Superior temporal gyrus (tissue), 1 donor: ENCODE data around the gene SNRNP25.
"Not testable (repeated sequence)": the region's sequence is repeated elsewhere in the genome, so short reads cannot be mapped to it uniquely, and the experiment has no call there.

Experiments used
- DNase-seq: peaks from one replicate; pipeline ENCODE4 v3.0.0-alpha.2; 2016; ENCODE audit errors: extremely low spot score

Gene SNRNP25

DNA sequence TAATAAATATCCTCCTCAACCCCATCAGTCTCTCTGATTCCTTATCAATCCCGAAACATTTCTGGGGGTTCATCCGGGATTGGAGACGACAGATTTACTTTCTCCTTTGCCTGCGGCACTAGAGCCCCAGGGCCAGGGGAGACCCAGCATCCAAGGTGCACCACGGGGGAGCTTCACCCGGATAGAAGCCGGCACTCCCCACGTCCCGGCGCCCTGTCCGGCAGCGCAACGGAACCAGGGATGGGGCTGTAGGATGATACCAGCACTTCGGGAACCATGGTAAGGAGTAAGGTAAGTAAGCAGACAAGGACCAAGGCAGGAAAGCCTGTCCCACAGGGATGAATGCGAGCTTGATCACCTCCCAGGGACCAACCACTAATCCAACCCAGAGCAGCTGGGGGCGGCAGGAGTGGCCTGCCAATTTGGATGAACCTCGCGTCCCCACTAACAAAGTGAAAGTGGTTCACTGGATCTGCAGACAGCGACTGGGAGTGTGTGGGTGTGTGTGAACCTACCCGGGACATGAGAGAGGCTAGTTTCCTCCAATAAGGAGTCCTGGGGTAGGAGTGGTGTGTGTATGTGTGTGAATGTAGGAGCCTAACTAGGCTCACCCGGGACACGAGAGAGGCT is 12.1 kb upstream of the SNRNP25 start:
- DNase-seq: no peak

DNA sequence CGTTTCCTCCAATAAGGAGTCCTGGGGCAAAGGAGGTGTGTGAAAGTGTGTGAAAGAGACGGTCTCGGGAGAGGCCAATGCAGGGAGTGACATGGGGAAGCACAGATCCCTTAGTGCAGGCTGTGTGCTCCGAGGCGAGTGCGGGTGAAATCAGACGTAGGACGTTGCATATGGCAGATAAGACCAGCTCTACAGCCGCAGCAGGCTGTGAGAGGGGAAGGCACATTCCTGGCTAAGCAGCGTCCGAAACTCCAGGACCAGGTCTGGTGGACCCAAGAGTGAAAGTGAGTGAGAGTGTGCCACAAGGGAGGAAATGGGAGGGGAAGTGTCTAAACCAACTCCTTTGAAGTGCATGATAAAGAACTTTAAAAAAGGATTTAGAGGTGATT is 11.6 kb upstream of the SNRNP25 start:
- no peak for DNase-seq

DNA sequence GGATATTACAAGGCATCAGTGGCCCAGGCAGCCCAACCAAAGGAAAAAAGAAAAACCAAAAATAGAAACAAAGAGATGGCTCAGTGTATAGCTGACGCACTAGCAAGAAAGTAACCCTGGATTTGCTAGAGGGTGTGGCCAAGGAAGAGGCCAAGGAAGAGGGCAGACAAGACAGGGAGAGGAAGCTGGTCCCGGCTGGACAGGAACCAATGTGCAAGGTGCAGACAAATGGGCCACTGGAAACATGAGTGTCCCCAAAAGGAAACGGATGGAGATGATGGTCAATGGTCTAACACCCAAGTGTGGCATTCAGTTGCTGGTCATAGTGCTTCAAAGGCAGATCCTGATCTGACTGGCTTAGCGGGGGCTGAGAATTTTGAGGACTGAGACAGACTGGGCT is 10.9 kb upstream of the SNRNP25 start:
- DNase-seq: no peak

DNA sequence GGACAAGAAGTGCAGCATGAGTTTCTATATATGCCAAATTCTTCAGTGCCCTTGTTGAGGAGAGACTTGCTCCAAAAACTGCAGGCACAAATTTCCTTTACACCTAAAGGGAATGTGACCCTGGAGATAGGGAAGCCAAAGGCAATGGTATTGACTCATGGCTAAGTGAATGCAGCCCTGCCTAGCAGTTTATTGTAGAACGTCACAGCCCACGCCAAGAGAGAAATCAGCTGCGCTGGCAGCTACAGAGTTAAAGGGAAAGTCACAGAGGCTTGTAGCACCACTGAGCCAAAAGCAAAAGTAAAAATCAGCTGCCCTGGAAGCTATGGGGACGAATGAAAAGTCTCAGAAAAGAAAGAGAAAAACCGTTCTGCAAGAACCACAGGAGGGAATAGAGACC is 10.3 kb upstream of the SNRNP25 start:
- no peak for DNase-seq

- DNase-seq: no peak
Measured at GRCh38 chr16:44655-45054, 9.0 kb upstream of the SNRNP25 start.

- DNase-seq: no peak
Measured at GRCh38 chr16:45454-45853, 8.2 kb upstream of the SNRNP25 start.

GRCh38 chr16:46510-46909 is 7.1 kb upstream of the SNRNP25 start:
- DNase-seq: not testable (repeated sequence)

DNA sequence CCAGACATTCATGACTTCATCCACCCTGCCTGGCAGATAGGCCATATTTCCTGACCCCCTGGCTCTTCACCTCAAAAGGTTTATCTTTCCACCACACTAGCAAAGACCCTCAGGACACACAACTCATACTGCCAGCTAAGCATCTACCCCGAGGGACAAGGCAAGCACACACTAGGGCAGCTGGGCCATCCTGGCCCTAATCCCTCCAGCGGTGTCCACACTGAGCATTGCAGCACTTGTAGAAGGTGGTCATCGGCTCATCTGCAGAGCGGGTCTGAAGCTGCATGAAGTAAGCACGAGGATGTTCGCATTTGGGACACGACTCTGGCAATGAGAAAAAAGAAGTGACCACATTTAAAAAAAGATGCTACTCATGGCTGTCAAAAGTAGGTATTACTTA is 6.4 kb upstream of the SNRNP25 start:
- no peak for DNase-seq

- DNase-seq: no peak
Measured at GRCh38 chr16:50769-51591, 2.6 kb upstream of the SNRNP25 start.

GRCh38 chr16:54237-54581 is 581 bp downstream of the SNRNP25 start:
- no peak for DNase-seq

GRCh38 chr16:55571-56136 is 2.0 kb downstream of the SNRNP25 start:
- no peak for DNase-seq

GRCh38 chr16:56231-56927 is 2.8 kb downstream of the SNRNP25 start:
- DNase-seq: no peak

- no peak for DNase-seq
Measured at GRCh38 chr16:57711-58110, 4.1 kb downstream of the SNRNP25 start.

DNA sequence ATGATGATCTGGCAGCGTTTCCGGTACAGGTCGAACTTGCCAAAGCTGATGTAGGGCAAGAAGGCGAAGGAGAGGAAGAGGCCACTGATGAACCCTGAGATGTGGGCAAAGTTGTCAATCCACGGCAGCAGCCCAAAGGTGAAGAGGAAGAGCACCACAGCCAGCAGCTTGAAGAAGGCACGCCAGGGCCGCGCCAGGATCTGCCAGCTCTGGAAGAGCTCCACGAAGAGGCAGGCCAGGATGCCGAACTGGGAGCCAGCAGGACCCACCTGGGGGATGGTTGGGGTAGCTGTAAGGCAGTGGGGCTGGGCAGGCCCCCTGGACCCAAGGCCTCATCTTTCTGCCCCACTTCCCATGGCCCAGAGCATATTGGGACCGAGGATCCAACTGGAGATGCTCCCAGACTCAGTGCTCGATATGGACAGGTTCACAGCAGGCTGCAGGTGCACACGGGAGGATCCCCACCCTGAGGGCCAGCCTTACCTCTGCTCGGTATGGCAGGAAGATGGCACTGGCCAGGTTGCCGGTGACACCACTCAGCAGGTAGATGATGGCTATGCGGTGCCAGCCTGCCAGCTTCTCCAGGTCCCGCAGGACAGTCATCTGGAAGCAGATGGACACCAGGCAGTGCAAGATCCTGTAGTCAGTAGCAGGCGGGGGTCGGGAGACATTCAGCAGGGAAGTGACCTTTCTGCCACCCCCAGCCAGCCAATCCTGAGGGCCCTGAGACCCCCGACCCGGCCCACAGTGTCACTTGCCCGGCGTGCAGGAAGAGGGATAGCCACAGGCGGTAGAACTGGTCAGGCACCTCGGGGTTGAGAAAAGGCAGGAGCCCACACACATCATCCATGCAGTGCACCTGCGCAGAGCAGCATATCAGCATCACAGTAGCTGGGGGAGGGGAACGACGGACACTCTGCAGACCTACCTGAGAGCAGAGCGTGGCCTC is 5.1 kb downstream of the SNRNP25 start:
- no peak for DNase-seq

GRCh38 chr16:59440-60059 is 5.9 kb downstream of the SNRNP25 start:
- DNase-seq: no peak

DNA sequence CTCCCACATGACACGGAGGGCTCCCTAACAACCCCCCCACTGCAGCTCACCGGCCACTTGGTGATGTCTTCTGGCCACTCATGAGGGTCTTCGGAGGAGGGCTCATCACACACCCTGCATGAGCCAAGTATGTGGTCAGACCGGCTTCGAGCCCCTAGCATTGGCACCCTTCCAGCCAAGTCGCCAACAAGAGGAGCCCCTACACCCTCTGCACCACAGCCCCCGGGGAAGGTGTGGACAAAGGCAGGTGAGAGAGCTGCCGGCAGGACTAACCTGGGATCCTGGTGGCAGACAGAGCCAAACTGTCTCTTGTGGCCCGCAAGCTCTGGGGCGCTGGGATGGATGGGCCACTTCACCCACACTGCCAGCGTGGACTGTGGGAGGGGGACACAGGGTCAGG is 6.5 kb downstream of the SNRNP25 start:
- DNase-seq: no peak

DNA sequence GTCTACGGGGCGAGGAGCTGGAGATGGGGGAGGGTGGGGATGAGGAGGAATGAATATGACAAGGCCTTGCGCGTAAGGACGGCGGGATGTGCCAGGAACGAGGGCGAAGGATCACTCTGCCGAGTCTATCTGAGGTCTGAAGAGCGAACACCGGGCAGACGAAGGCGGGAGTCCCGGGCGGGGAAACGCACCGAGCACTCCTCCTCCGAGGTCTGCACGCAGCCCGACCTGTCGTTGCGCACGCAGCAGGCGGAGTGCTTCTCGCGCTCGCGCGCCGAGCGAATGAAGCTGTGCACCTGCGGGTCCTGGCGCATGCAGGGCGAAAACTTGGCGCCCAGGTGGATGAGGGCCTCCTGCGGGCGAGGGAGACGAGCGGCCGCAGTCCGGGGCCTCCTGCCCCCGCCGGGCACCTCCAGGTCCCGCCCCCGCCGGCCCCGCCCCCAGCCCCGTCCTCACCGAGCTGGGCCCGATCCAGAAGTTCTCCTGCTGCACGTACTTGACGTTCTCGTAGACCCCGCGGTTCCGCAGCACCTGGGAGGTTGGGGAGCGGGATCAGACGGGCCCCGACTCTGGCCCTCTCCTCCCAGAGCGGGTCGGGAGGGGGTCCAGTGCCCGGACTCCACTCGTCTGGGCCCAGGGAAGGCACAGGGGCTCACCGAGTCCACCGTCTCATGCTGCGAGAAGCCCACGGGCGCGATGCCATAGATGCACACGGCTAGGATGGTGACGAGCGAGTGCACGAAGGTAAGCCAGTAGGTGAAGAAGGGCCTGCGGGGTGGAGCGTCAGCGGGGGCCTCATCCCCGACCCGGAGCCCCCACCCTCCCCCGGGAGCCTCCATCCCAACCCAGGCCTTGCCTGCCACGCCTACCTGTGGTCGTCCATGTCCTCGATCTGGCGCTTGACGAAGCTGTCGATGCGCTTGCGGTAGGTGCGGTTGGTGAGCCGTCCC is 7.6 kb downstream of the SNRNP25 start:
- DNase-seq: no peak

- no peak for DNase-seq
Measured at GRCh38 chr16:61879-62281, 8.3 kb downstream of the SNRNP25 start.

DNA sequence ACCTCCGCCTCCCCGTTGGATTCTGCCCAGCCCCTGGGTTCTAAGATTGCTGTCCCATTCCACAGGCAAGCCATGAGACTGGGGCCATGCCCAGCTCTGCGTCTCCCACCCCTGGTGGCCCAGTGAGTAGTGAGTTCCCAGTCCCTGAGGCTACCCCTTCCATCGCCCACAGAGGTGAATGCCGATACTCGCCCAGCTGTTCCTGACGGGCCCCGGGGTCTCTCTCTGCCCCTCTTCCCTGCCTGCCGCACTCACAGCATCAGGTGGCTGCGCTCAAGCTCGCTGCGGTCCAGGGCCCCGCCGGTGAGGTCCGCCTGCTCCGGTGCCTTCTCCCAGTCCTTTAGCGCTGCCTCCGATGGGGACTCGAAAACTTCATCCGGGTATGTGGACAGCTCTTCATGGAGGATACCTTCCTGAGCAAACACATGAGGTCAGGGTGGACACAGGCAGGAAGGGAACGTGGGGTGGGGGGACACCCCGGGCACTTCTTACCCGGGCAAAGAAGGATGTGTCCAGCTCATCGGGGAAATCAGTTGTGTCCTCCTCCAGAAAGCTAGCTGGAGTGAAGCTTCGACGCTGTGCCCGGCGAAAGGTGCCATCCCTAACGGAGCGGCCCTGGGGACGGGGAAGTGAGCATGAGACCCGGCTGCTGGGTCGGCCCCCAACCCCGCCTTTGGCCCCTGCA is 8.8 kb downstream of the SNRNP25 start:
- no peak for DNase-seq
